Measurements from ENCODE around the gene GABRG3.

DNA sequence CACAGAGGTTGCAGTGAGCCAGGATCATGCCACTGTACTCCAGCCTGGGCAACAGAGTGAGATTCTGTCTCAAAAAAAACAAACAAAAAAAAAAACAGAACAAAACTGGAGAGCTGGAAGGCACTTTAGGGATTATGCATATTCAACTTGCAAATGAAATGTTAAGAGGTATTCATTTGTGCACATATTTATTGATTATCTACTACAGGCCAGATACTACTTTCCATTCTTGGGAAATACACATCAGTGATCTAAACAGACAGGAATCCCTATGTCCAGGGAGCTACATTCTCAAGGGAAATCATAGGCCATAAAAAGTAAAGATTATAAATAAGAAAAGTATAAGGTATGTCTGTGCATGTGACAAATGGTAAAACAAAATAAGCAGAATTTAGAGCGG, 322.6 kb downstream of the GABRG3 start:
- TF ChIP-seq, protein P1, sequence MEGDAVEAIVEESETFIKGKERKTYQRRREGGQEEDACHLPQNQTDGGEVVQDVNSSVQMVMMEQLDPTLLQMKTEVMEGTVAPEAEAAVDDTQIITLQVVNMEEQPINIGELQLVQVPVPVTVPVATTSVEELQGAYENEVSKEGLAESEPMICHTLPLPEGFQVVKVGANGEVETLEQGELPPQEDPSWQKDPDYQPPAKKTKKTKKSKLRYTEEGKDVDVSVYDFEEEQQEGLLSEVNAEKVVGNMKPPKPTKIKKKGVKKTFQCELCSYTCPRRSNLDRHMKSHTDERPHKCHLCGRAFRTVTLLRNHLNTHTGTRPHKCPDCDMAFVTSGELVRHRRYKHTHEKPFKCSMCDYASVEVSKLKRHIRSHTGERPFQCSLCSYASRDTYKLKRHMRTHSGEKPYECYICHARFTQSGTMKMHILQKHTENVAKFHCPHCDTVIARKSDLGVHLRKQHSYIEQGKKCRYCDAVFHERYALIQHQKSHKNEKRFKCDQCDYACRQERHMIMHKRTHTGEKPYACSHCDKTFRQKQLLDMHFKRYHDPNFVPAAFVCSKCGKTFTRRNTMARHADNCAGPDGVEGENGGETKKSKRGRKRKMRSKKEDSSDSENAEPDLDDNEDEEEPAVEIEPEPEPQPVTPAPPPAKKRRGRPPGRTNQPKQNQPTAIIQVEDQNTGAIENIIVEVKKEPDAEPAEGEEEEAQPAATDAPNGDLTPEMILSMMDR (IDR thresholded peaks at IDR 0.05 in 2 of 3, conservative IDR thresholded peaks at IDR 0.05 in 1 of 3; ENCODE audit: control insufficient read depth in 2 of 3, extremely low read depth in 1 of 3, insufficient read depth in 1 of 3, low read depth in 3 of 3, low read length in 3 of 3), result no peak
- TF ChIP-seq MTA2 (IDR thresholded peaks at IDR 0.05; ENCODE audit: low read depth) (no peak), POLR2A (IDR thresholded peaks at IDR 0.05; ENCODE audit: low read depth, low read length) (no peak), NFYB (IDR thresholded peaks at IDR 0.05; ENCODE audit: insufficient read depth, low read depth, low read length) (no peak), ZNF274 (IDR thresholded peaks at IDR 0.05; ENCODE audit: insufficient read depth, insufficient read length) (no peak), NR2C2 (IDR thresholded peaks at IDR 0.05; ENCODE audit: borderline replicate concordance, control insufficient read depth, insufficient read length, low read depth) (no peak), SMC3 (IDR thresholded peaks at IDR 0.05; ENCODE audit: borderline replicate concordance, low read length) (no peak), NBN (IDR thresholded peaks at IDR 0.05) (no peak)
